T follicular helper cell (primary cell): ENCODE measurements around the gene EDRF1.

Experiments used
- DNase-seq: peaks from one replicate; pipeline ENCODE4 v3.0.0-alpha.2; 2020; ENCODE audit warnings: low read depth

EDRF1 gene

GRCh38 chr10:125765835-125766234 is 46.3 kb downstream of the EDRF1 start:
- DNase-seq = no peak

GRCh38 chr10:125766511-125766910 is 47.0 kb downstream of the EDRF1 start:
- DNase-seq = no peak

GRCh38 chr10:125768219-125768855 is 48.8 kb downstream of the EDRF1 start:
- no peak for DNase-seq

- no peak for DNase-seq
Observed at GRCh38 chr10:125769175-125769574, 49.7 kb downstream of the EDRF1 start.

GRCh38 chr10:125770844-125771243 is 51.3 kb downstream of the EDRF1 start:
- DNase-seq = no peak

GRCh38 chr10:125772112-125772863 is 52.8 kb downstream of the EDRF1 start:
- DNase-seq = no peak

GRCh38 chr10:125772864-125773180 is 53.3 kb downstream of the EDRF1 start:
- DNase-seq = no peak

GRCh38 chr10:125773687-125774543 is 54.4 kb downstream of the EDRF1 start:
- no peak for DNase-seq

- DNase-seq = no peak
Observed at GRCh38 chr10:125774581-125775191, 55.2 kb downstream of the EDRF1 start.

- no peak for DNase-seq
Observed at GRCh38 chr10:125775491-125776106, 56.1 kb downstream of the EDRF1 start, which contains the start of gene MMP21. Gene MMP21, minus strand, starts transcription at chr10:125775821. Its CDS starts 0 bp downstream, at chr10:125775821.

GRCh38 chr10:125777806-125778205 is 58.3 kb downstream of the EDRF1 start:
- DNase-seq = no peak

- DNase-seq = no peak
Observed at GRCh38 chr10:125778556-125778955, 59.0 kb downstream of the EDRF1 start.

- DNase-seq = no peak
Observed at GRCh38 chr10:125779403-125780327, 60.2 kb downstream of the EDRF1 start.

GRCh38 chr10:125781374-125781773 is 61.9 kb downstream of the EDRF1 start:
- no peak for DNase-seq

- DNase-seq = no peak
Observed at GRCh38 chr10:125782054-125782453, 62.5 kb downstream of the EDRF1 start.

GRCh38 chr10:125782616-125783015 is 63.1 kb downstream of the EDRF1 start:
- no peak for DNase-seq

- DNase-seq = no peak
Observed at GRCh38 chr10:125783408-125783807, 63.9 kb downstream of the EDRF1 start.

GRCh38 chr10:125783957-125784356 is 64.4 kb downstream of the EDRF1 start:
- no peak for DNase-seq

GRCh38 chr10:125785791-125786190 is 66.3 kb downstream of the EDRF1 start:
- no peak for DNase-seq

- no peak for DNase-seq
Observed at GRCh38 chr10:125788156-125789034, 68.9 kb downstream of the EDRF1 start.
